ENCODE measurements around the gene CERS2. TPM values are rescaled to one million over a fixed set of nuclear protein-coding genes. Genes with fewer than 3 reads are reported as not detected.
A peak's percentile ranks its signal among the peaks of the same experiment; 100 is the strongest.

The CERS2 gene
- total and polyA plus RNA-seq, 2 of the 8 experiments (the other 6 are each of a cell fraction or from before 2014, with no cell fraction given), result 216 to 237 TPM

DNA sequence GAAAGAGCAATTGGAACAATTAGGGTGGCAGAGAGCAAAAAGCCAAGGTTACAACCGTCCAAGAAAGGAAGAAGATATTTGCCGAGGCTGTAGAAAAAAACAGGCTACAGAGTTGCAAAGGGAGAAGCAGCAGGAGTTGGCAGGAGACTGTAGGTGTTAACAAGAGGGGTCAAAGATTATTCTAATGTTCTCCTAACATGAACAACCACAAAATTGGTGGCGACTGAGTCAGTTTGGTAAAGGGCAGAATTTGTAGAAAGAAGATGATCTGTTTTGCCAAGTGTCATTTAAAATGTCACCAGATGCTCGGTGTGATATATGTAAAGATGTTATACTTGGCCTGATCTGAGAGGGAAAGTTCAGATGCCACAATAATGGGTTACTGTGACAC, 33.2 kb upstream of the CERS2 start:
- peak overlapping the region; percentile 53 for H3K27ac ChIP-seq (ENCODE audit: low read depth, low read length)

More for the DNA sequence above, 33.2 kb upstream of the CERS2 start:
- H3K27me3 ChIP-seq (replicated peaks in 1 of 4; ENCODE audit: control insufficient read depth in 3 of 4, extremely low read depth in 1 of 4, insufficient read depth in 3 of 4, low read length in 3 of 4), result no peaks in the 10 kb centered on the region
- FAIRE-seq, result no peak
- 44% methylated on average over 4 of the region's 4 CpGs; no CpG with 5 or more reads in 1 of the 2 experiments for WGBS, 2 experiments (ENCODE audit: extremely low coverage in 1 of 2, insufficient coverage in 1 of 2, insufficient read length in 1 of 2, insufficient replicate concordance in 2 of 2, low coverage in 1 of 2, low lambda C conversion rate in 2 of 2, missing lambda C conversion rate in 1 of 2)
- H2BK15ac ChIP-seq (ENCODE audit: low read length), result no peak overlapping the region
- H4K91ac ChIP-seq (replicated peaks; ENCODE audit: insufficient read length, low read length), result no peak overlapping the region
- TF ChIP-seq POU5F1 (IDR thresholded peaks at IDR 0.05; ENCODE audit: low read depth, low read length), result no peak
- 0 out of 2 replicates have a peak, but pooled peaks have one; percentile 22 for TF ChIP-seq RBBP5 (IDR thresholded peaks at IDR 0.05; ENCODE audit: borderline replicate concordance, low read depth, low read length)
- TF ChIP-seq KDM1A (IDR thresholded peaks at IDR 0.05; ENCODE audit: borderline replicate concordance, low read length), result no peak
- H3K56ac ChIP-seq (replicated peaks; ENCODE audit: insufficient read length, low read depth, low read length), result no peak overlapping the region
- H3K4ac ChIP-seq (replicated peaks; ENCODE audit: insufficient read length, low read depth, low read length), result no peak overlapping the region
- peak overlapping the region; percentile 66 to 87 for H3K4me2 ChIP-seq (ENCODE audit: insufficient read depth in 1 of 2, low read depth in 2 of 2, low read length in 2 of 2)
- H3K36me3 ChIP-seq (ENCODE audit: control insufficient read depth in 2 of 4, insufficient read depth in 4 of 4, low read length in 3 of 4), result no peaks in the 10 kb centered on the region
- H2BK20ac ChIP-seq (ENCODE audit: low read length), result 0 out of 2 replicates have a peak overlapping the region, but pooled peaks have one; percentile 3
- H3K18ac ChIP-seq (ENCODE audit: extremely low read depth, low read length), result no peak overlapping the region
- no peak for DNase-seq (ENCODE audit: low read depth in 1 of 2, low spot score in 2 of 2)
- no peaks in the 10 kb centered on the region for H4K20me1 ChIP-seq (replicated peaks in 1 of 2; ENCODE audit: control insufficient read depth in 1 of 2, insufficient read depth in 2 of 2, low read length in 2 of 2)
- no peak overlapping the region for H4K8ac ChIP-seq (ENCODE audit: extremely low read depth, insufficient read depth, low read length)
- no peaks in the 10 kb centered on the region for H3K79me1 ChIP-seq (ENCODE audit: low read depth, low read length)
- H2BK12ac ChIP-seq (ENCODE audit: low read depth, low read length), result peak overlapping the region; percentile 33; the same call in 1 of the 2 replicates
- H3K4me3 ChIP-seq (ENCODE audit: extremely low read depth in 1 of 4, insufficient read depth in 2 of 4, low read depth in 3 of 4, low read length in 4 of 4), result peak overlapping the region; percentile 11 to 94 (median 20); a peak in 6 of 8 replicates
- ChIA-PET POLR2A (ENCODE audit: partially characterized antibody) (interaction anchor here (3.1 kb wide), 1 partner anchor 12 kb away, joined by 18 read pairs; no protein-coding TSS in a partner anchor), CTCF (ENCODE audit: partially characterized antibody) (interaction anchor here (2.0 to 7.8 kb wide), 3 partner anchors 12 to 148 kb away, joined by 6 to 142 read pairs (median 85); partner anchors contain the start of genes ANXA9 and TNFAIP8L2)
- no peak overlapping the region for H4K5ac ChIP-seq (ENCODE audit: insufficient read length, low read depth, low read length)
- no peak overlapping the region for H3K23ac ChIP-seq (ENCODE audit: insufficient read length)
- no peaks in the 10 kb centered on the region for H3K9me3 ChIP-seq (ENCODE audit: insufficient read depth in 2 of 2, low read depth in 1 of 2, low read length in 1 of 2)
- no peak overlapping the region for H2BK5ac ChIP-seq (ENCODE audit: low read depth, low read length)
- H3K23me2 ChIP-seq (ENCODE audit: low read depth, low read length), result peaks cover 5% of the 10 kb centered on the region
- H3K79me2 ChIP-seq (ENCODE audit: control insufficient read depth in 1 of 2, insufficient read depth in 2 of 2, low read length in 2 of 2), result peaks cover 0 to 5% of the 10 kb centered on the region in 2 experiments; a peak in 2 of 4 replicates
- peaks cover 9 to 12% (median 9%) of the 10 kb centered on the region in 4 experiments; a peak in 6 of 7 replicates for H3K4me1 ChIP-seq (replicated peaks in 1 of 4; ENCODE audit: control insufficient read depth in 3 of 4, insufficient read depth in 4 of 4, low read length in 3 of 4)
- peak overlapping the region in 2 of 4 experiments; percentile 36 to 40; a peak in 3 of 7 replicates for H3K9ac ChIP-seq (replicated peaks in 1 of 4; ENCODE audit: extremely low read depth in 1 of 4, low read depth in 3 of 4, low read length in 3 of 4)
- peak overlapping the region; percentile 24; the same call in 1 of the 2 replicates for H2AFZ ChIP-seq (ENCODE audit: low read length)
- H3K14ac ChIP-seq (ENCODE audit: insufficient read length), result no peak overlapping the region
- no peak overlapping the region for H2BK120ac ChIP-seq (replicated peaks; ENCODE audit: low read depth, low read length)
- H2AK5ac ChIP-seq (ENCODE audit: low read depth, low read length), result no peak overlapping the region; the same call in 1 of the 2 replicates

All from H1 (cell line).